IMR-90 (cell line): ENCODE data around the gene CCDC88B. TPM values are rescaled to one million over a fixed set of nuclear protein-coding genes. Genes with fewer than 3 reads are reported as not detected.

Source experiments
- ATAC-seq: fragments of 200-7000 bp; cut with Tn5 transposase; 2 replicates; pipeline ENCODE4 v1.9.1; 2020; ENCODE audit warnings: low read depth, mild to moderate bottlenecking, moderate library complexity
- BruUV-seq: library from RNA; stranded (reverse); fragments of 400-500 nt; replicated peaks from 2 replicates; lab custom pipeline; 2021; lab: Mats Ljungman, UMichigan
- CTCF ChIA-PET: fragments of 300-600 bp; formaldehyde crosslinking; extraction: SDS; loops from one replicate; lab custom pipeline; 2021; ENCODE audit warnings: antibody characterized with exemption; lab: Yijun Ruan, JAX
- POLR2A ChIA-PET: fragments of 300-600 bp; sonication (Branson Sonifier 250); formaldehyde crosslinking; loops from one replicate; lab custom pipeline; 2022; ENCODE audit warnings: antibody characterized with exemption; ENCODE audit not compliant: unreplicated experiment; lab: Charles Lee
- DNase-seq: peaks from one replicate; pipeline ENCODE4 v3.0.0; 2013
- H2AFZ ChIP-seq: replicated peaks from 2 replicates; pipeline ENCODE3; 2013; ENCODE audit warnings: low read length, mild to moderate bottlenecking; ENCODE audit not compliant: poor library complexity
- H2AK5ac ChIP-seq: 2 replicates; pipeline ENCODE4 v1.6.1; 2013; ENCODE audit warnings: low read depth, low read length, inconsistent platforms
- H2AK9ac ChIP-seq: replicated peaks from 2 replicates; pipeline ENCODE3; 2013; ENCODE audit warnings: mild to moderate bottlenecking, low read depth, low read length, moderate library complexity; ENCODE audit not compliant: poor library complexity
- H2BK120ac ChIP-seq: 2 replicates; pipeline ENCODE4 v1.6.1; 2013; ENCODE audit warnings: low read depth, low read length, inconsistent platforms
- H2BK15ac ChIP-seq: 3 replicates; pipeline ENCODE4 v1.6.1; 2013; ENCODE audit warnings: low read depth, low read length, inconsistent platforms
- H2BK20ac ChIP-seq: 2 replicates; pipeline ENCODE4 v1.6.1; 2013; ENCODE audit warnings: low read depth, mild to moderate bottlenecking, inconsistent platforms, low read length, moderate library complexity
- H2BK5ac ChIP-seq: 2 replicates; pipeline ENCODE4 v1.6.1; 2013; ENCODE audit warnings: mild to moderate bottlenecking, low read depth, low read length, inconsistent platforms; ENCODE audit not compliant: poor library complexity, severe bottlenecking
- H3K14ac ChIP-seq: replicated peaks from 2 replicates; pipeline ENCODE4 v1.6.1; 2013; ENCODE audit warnings: low read depth, low read length, inconsistent platforms
- H3K18ac ChIP-seq: 2 replicates; pipeline ENCODE4 v1.6.1; 2013; ENCODE audit warnings: low read depth, low read length, control low read depth
- H3K23ac ChIP-seq: 2 replicates; pipeline ENCODE4 v1.6.1; 2013; ENCODE audit warnings: low read depth, low read length, inconsistent platforms
- H3K27ac ChIP-seq: 2 replicates; pipeline ENCODE4 v1.5.1; 2013; ENCODE audit warnings: mild to moderate bottlenecking, control low read depth, low read length; ENCODE audit not compliant: insufficient read depth
- H3K27me3 ChIP-seq: 2 replicates; pipeline ENCODE4 v1.6.1; 2013; ENCODE audit warnings: low read length; ENCODE audit not compliant: control insufficient read depth, insufficient read depth
- H3K36me3 ChIP-seq: 2 replicates; pipeline ENCODE4 v1.6.1; 2013; ENCODE audit warnings: low read length, mixed read lengths; ENCODE audit not compliant: control insufficient read depth, insufficient read depth
- H3K4ac ChIP-seq: 2 replicates; pipeline ENCODE4 v1.6.1; 2013; ENCODE audit warnings: low read depth, low read length, inconsistent platforms
- H3K4me1 ChIP-seq: 2 replicates; pipeline ENCODE4 v1.6.1; 2013; ENCODE audit warnings: low read length, mixed read lengths; ENCODE audit not compliant: control insufficient read depth, insufficient read depth
- H3K4me2 ChIP-seq: 2 replicates; pipeline ENCODE4 v1.6.1; 2013; ENCODE audit warnings: low read depth, mild to moderate bottlenecking, control low read depth, low read length, moderate library complexity
- H3K4me3 ChIP-seq: 2 replicates; pipeline ENCODE4 v1.5.1; 2013; ENCODE audit warnings: low read depth, mild to moderate bottlenecking, control low read depth, low read length, moderate library complexity; ENCODE audit not compliant: insufficient read depth
- H3K56ac ChIP-seq: 2 replicates; pipeline ENCODE4 v1.6.1; 2013; ENCODE audit warnings: low read length, inconsistent platforms; ENCODE audit not compliant: insufficient read depth; ENCODE audit errors: extremely low read depth
- H3K79me1 ChIP-seq, 2 experiments: 2 replicates each; pipeline ENCODE4 v1.6.1; 2013; ENCODE audit warnings: low read length in 2 of 2, inconsistent platforms in 1 of 2, low read depth in 1 of 2
- H3K9ac ChIP-seq: 2 replicates; pipeline ENCODE4 v1.6.1; 2013; ENCODE audit warnings: low read depth, low read length, control low read depth
- H3K9me1 ChIP-seq: 2 replicates; pipeline ENCODE4 v1.6.1; 2013; ENCODE audit warnings: low read length, inconsistent platforms; ENCODE audit not compliant: insufficient read depth
- H3K9me3 ChIP-seq: 2 replicates; pipeline ENCODE4 v1.6.1; 2013; ENCODE audit warnings: low read length; ENCODE audit not compliant: control insufficient read depth, insufficient read depth
- H4K20me1 ChIP-seq: 2 replicates; pipeline ENCODE4 v1.6.1; 2013; ENCODE audit warnings: low read length, inconsistent platforms; ENCODE audit not compliant: insufficient read depth
- H4K5ac ChIP-seq: 2 replicates; pipeline ENCODE4 v1.6.1; 2013; ENCODE audit warnings: mild to moderate bottlenecking, low read depth, low read length, control low read depth
- H4K8ac ChIP-seq, 2 experiments: 2 replicates each; pipeline ENCODE4 v1.6.1; 2013; ENCODE audit warnings: low read depth in 2 of 2, low read length in 2 of 2, control low read depth in 1 of 2, inconsistent platforms in 1 of 2
- H4K91ac ChIP-seq: 2 replicates; pipeline ENCODE4 v1.6.1; 2013; ENCODE audit warnings: low read depth, low read length, inconsistent platforms; ENCODE audit not compliant: insufficient read depth
- BHLHE40 ChIP-seq: fragments of 150-350 bp; IDR thresholded peaks from 2 replicates; pipeline ENCODE4 v1.6.1; 2016; ENCODE audit warnings: mild to moderate bottlenecking, low read depth, low read length
- FOS ChIP-seq: fragments of 150-350 bp; IDR thresholded peaks from 2 replicates; pipeline ENCODE4 v1.6.1; 2016; ENCODE audit warnings: low read depth, low read length
- MAFK ChIP-seq: IDR thresholded peaks from 2 replicates; pipeline ENCODE4 v1.6.1; 2012; ENCODE audit warnings: low read depth, low read length, improper control_type of control experiment
- MAZ ChIP-seq: IDR thresholded peaks from 2 replicates; pipeline ENCODE4 v1.6.1; 2012; ENCODE audit warnings: low read depth, mild to moderate bottlenecking, low read length, improper control_type of control experiment, moderate library complexity, borderline replicate concordance
- RAD21 ChIP-seq: IDR thresholded peaks from 2 replicates; pipeline ENCODE4 v1.6.1; 2012; ENCODE audit warnings: low read length, improper control_type of control experiment
- RCOR1 ChIP-seq: IDR thresholded peaks from 2 replicates; pipeline ENCODE4 v1.6.1; 2012; ENCODE audit warnings: mild to moderate bottlenecking, low read length, improper control_type of control experiment; ENCODE audit not compliant: insufficient replicate concordance
- WGBS, 2 experiments: methylation state at CpG; one replicate each; pipeline versions ENCODE4 v1.1.5 to v1.1.7; 2013; ENCODE audit warnings: missing lambda C conversion rate in 2 of 2; ENCODE audit not compliant: insufficient read length in 1 of 2; ENCODE audit errors: extremely low coverage in 2 of 2; 5-methylcytosine and 5-hydroxymethylcytosine counted together
- dilution Hi-C: fragments of 300-500 bp; cut with HindIII; formaldehyde crosslinking; loops from one replicate; pipeline ENCODE4 v1.14.3; 2018; ENCODE audit warnings: low sequenced_read_pairs; ENCODE audit not compliant: unreplicated experiment
- in situ Hi-C: fragments of 300-500 bp; cut with MboI; formaldehyde crosslinking; loops from 3 replicates; pipeline ENCODE4 v1.14.3; 2019; ENCODE audit warnings: low sequenced_read_pairs, inconsistent platforms, mixed read lengths
- intact Hi-C: fragments of 100-400 bp; cut with micrococcal nuclease; formaldehyde crosslinking; loops from 2 replicates; pipeline ENCODE4 v1.10.0; 2022
- polyA plus RNA-seq, 3 experiments: library from polyadenylated mRNA; depleted of rRNA; stranded (reverse); fragments of >200 nt; gene quantifications; 2 replicates each; pipeline ENCODE4 v1.2.3, GENCODE V29; 2012; ENCODE audit warnings: low replicate concordance in 1 of 3
- total RNA-seq: library from RNA; depleted of rRNA; stranded (reverse); fragments of >200 nt; gene quantifications from 2 replicates; pipeline ENCODE4 v1.2.3, GENCODE V29; 2012
- TF ChIP-seq, protein P1 (sequence below): fragments of 150-350 bp; IDR thresholded peaks from 2 replicates; pipeline ENCODE4 v1.6.1; 2017; ENCODE audit warnings: mild to moderate bottlenecking, antibody characterized with exemption, low read length, low read depth
- TF ChIP-seq, protein P2 (sequence below): fragments of 150-350 bp; IDR thresholded peaks from 2 replicates; pipeline ENCODE4 v1.6.1; 2016; ENCODE audit warnings: low read depth, mild to moderate bottlenecking, low read length, moderate library complexity, borderline replicate concordance

The CCDC88B gene
- total and polyA plus RNA-seq, 2 of the 4 experiments (the other 2 are of a cell fraction), result 1.3 to 2.5 TPM

DNA sequence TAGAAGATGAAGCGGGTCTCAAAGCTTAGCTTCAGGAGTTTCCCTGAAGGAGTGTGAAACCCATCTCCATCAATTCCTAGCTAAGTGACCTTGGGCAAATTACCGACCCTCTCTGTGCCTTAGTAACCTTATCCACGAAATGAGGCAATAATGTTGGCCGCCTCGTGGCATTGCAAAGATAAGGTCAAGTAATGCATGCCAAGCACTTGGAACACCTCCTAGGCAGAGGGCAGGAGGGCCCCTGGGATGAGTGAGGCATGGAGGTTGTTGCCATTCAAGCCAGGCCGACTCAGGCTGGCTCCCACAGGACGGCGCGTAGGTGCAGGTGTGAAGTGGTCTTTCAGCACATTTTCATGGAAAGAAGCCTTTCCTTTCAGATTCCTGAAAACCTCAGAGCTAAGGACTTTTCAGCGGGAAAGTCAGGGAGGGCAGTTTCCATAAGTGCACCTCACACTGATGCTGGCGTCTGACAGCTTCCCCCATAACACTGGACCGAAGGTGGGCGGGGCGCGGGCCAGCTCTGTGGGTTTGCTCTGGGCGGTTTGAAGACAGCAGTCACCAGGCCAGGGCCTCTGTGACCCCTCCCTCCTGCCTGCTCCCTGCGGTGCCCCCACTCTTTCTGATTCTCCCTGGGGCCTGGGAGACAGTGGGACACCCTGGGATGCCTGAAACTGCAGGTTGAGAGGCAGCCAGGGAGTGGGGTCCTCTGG is 44.2 kb downstream of the CCDC88B start:
- Histone ChIP-seq H3K27ac (no peak overlapping the region), H3K4ac (no peak overlapping the region), H3K4me2 (no peak overlapping the region), H4K20me1 (no peaks in the 10 kb centered on the region), H3K36me3 (no peaks in the 10 kb centered on the region), H2AK5ac (no peak overlapping the region), H3K4me3 (no peak overlapping the region), H2BK20ac (no peak overlapping the region), H3K9ac (no peak overlapping the region), H3K9me3 (peaks cover 3% of the 10 kb centered on the region), H4K91ac (no peak overlapping the region), H3K23ac (no peak overlapping the region), H3K79me1 (no peaks in the 10 kb centered on the region), H2BK120ac (no peak overlapping the region), H3K9me1 (0 out of 2 replicates have a peak, but pooled peaks cover 5% of the 10 kb centered on the region), H3K27me3 (peaks cover 49% of the 10 kb centered on the region), H3K14ac (no peak overlapping the region), H2AFZ (no peak overlapping the region), H2BK5ac (no peak overlapping the region), H3K56ac (no peak overlapping the region), H3K18ac (no peak overlapping the region), H3K4me1 (no peaks in the 10 kb centered on the region), H4K5ac (no peak overlapping the region), H2AK9ac (no peak overlapping the region), H4K8ac (no peak overlapping the region), H2BK15ac (no peak overlapping the region)
- BruUV-seq, result no TSS peak
- ChIA-PET POLR2A (no interaction called here), CTCF (no interaction called here)
- in situ Hi-C loops (no loop called here), intact Hi-C loops (no loop called here), dilution Hi-C loops (no loop called here)
- ATAC-seq (no peak), DNase-seq (no peak)
- WGBS, 2 experiments, result 100% methylated on average over 4 of the region's 17 CpGs; no CpG with 5 or more reads in 1 of the 2 experiments
- no peak for TF ChIP-seq FOS
- no peak for TF ChIP-seq BHLHE40
- TF ChIP-seq, protein P1, sequence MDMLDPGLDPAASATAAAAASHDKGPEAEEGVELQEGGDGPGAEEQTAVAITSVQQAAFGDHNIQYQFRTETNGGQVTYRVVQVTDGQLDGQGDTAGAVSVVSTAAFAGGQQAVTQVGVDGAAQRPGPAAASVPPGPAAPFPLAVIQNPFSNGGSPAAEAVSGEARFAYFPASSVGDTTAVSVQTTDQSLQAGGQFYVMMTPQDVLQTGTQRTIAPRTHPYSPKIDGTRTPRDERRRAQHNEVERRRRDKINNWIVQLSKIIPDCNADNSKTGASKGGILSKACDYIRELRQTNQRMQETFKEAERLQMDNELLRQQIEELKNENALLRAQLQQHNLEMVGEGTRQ, result no peak
- TF ChIP-seq MAFK, result no peak
- no peak for TF ChIP-seq RCOR1
- TF ChIP-seq RAD21, result no peak
- TF ChIP-seq MAZ, result no peak
- TF ChIP-seq, protein P2, sequence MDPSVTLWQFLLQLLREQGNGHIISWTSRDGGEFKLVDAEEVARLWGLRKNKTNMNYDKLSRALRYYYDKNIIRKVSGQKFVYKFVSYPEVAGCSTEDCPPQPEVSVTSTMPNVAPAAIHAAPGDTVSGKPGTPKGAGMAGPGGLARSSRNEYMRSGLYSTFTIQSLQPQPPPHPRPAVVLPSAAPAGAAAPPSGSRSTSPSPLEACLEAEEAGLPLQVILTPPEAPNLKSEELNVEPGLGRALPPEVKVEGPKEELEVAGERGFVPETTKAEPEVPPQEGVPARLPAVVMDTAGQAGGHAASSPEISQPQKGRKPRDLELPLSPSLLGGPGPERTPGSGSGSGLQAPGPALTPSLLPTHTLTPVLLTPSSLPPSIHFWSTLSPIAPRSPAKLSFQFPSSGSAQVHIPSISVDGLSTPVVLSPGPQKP, result no peak
